Measurements from ENCODE around the gene RTN4RL2.

RTN4RL2 gene

GRCh38 chr11:57466680-57467079 lies 6.4 kb downstream of the RTN4RL2 start:
- TF ChIP-seq CTCF (IDR thresholded peaks at IDR 0.05; ENCODE audit: low read depth, low read length, missing control alignments), result no peak
- DNase-seq (ENCODE audit: low read depth), result no peak
- H3K4me3 ChIP-seq (ENCODE audit: low read depth, low read length), result no peak overlapping the region
- in situ Hi-C loops (cut with HindIII; ENCODE audit: low sequenced_read_pairs), result no loop called here

GRCh38 chr11:57467508-57468157 lies 7.3 kb downstream of the RTN4RL2 start:
- in situ Hi-C loops (cut with HindIII; ENCODE audit: low sequenced_read_pairs), result no loop called here
- H3K4me3 ChIP-seq (ENCODE audit: low read depth, low read length), result no peak overlapping the region
- no peak for DNase-seq (ENCODE audit: low read depth)
- TF ChIP-seq CTCF (IDR thresholded peaks at IDR 0.05; ENCODE audit: low read depth, low read length, missing control alignments), result no peak

- no peak overlapping the region for H3K4me3 ChIP-seq (ENCODE audit: low read depth, low read length)
- no peak for TF ChIP-seq CTCF (IDR thresholded peaks at IDR 0.05; ENCODE audit: low read depth, low read length, missing control alignments)
- no peak for DNase-seq (ENCODE audit: low read depth)
- in situ Hi-C loops (cut with HindIII; ENCODE audit: low sequenced_read_pairs), result no loop called here
Measured at GRCh38 chr11:57468276-57468675, 7.9 kb downstream of the RTN4RL2 start.

- no peak for DNase-seq (ENCODE audit: low read depth)
- H3K4me3 ChIP-seq (ENCODE audit: low read depth, low read length), result no peak overlapping the region
- no peak for TF ChIP-seq CTCF (IDR thresholded peaks at IDR 0.05; ENCODE audit: low read depth, low read length, missing control alignments)
- in situ Hi-C loops (cut with HindIII; ENCODE audit: low sequenced_read_pairs), result no loop called here
Measured at GRCh38 chr11:57469268-57469667, 8.9 kb downstream of the RTN4RL2 start.

GRCh38 chr11:57471496-57471895 lies 11.2 kb downstream of the RTN4RL2 start:
- no peak overlapping the region for H3K4me3 ChIP-seq (ENCODE audit: low read depth, low read length)
- DNase-seq (ENCODE audit: low read depth), result no peak
- no peak for TF ChIP-seq CTCF (IDR thresholded peaks at IDR 0.05; ENCODE audit: low read depth, low read length, missing control alignments)
- in situ Hi-C loops (cut with HindIII; ENCODE audit: low sequenced_read_pairs), result no loop called here

GRCh38 chr11:57473285-57473841 lies 13.0 kb downstream of the RTN4RL2 start:
- DNase-seq (ENCODE audit: low read depth), result no peak
- TF ChIP-seq CTCF (IDR thresholded peaks at IDR 0.05; ENCODE audit: low read depth, low read length, missing control alignments), result no peak
- H3K4me3 ChIP-seq (ENCODE audit: low read depth, low read length), result no peak overlapping the region
- in situ Hi-C loops (cut with HindIII; ENCODE audit: low sequenced_read_pairs), result no loop called here
